Hematopoietic multipotent progenitor cell treated with erythropoietin and hydrocortisone succinate and interleukin-3 and kit ligand, for 4 days (in vitro differentiated cells): ENCODE results near the gene ZNF414.
"Not testable (repeated sequence)": the region's sequence is repeated elsewhere in the genome, so short reads cannot be mapped to it uniquely, and the experiment has no call there.

Source experiments
- DNase-seq: peaks from one replicate; pipeline ENCODE4 v3.0.0-alpha.2; 2015

Gene ZNF414

GRCh38 chr19:8513687-8514504, at the start of gene ZNF414:
Gene ZNF414 (minus strand): TSS chr19:8514167. CDS start chr19:8514046, 121 bp downstream.
- peak; percentile 98 for DNase-seq

GRCh38 chr19:8561075-8561764, 47.3 kb upstream of the ZNF414 start:
- DNase-seq, result no peak

GRCh38 chr19:8558325-8558724, 44.4 kb upstream of the ZNF414 start:
- DNase-seq, result no peak

GRCh38 chr19:8557642-8558238, 43.8 kb upstream of the ZNF414 start:
- DNase-seq, result no peak

GRCh38 chr19:8553729-8554128, 39.8 kb upstream of the ZNF414 start:
- DNase-seq, result not testable (repeated sequence)

- peak; percentile 75 for DNase-seq
Observed at GRCh38 chr19:8552810-8553209, 38.8 kb upstream of the ZNF414 start.

- no peak for DNase-seq
Observed at GRCh38 chr19:8550070-8550469, 36.1 kb upstream of the ZNF414 start.

- no peak for DNase-seq
Observed at GRCh38 chr19:8545743-8546142, 31.8 kb upstream of the ZNF414 start.

- no peak for DNase-seq
Observed at GRCh38 chr19:8544168-8544567, 30.2 kb upstream of the ZNF414 start.

GRCh38 chr19:8539621-8540149, 25.7 kb upstream of the ZNF414 start:
- DNase-seq, result no peak

- no peak for DNase-seq
Observed at GRCh38 chr19:8537099-8537498, 23.1 kb upstream of the ZNF414 start.

- no peak for DNase-seq
Observed at GRCh38 chr19:8536282-8536681, 22.3 kb upstream of the ZNF414 start.

- no peak for DNase-seq
Observed at GRCh38 chr19:8532225-8532624, 18.3 kb upstream of the ZNF414 start.

GRCh38 chr19:8531470-8531869, 17.5 kb upstream of the ZNF414 start:
- no peak for DNase-seq

GRCh38 chr19:8530061-8530679, 16.2 kb upstream of the ZNF414 start:
- no peak for DNase-seq

GRCh38 chr19:8529369-8530006, 15.5 kb upstream of the ZNF414 start:
- DNase-seq, result no peak

- no peak for DNase-seq
Observed at GRCh38 chr19:8528500-8528899, 14.5 kb upstream of the ZNF414 start.

GRCh38 chr19:8526345-8527091, 12.6 kb upstream of the ZNF414 start:
- peak; percentile 57 for DNase-seq

- no peak for DNase-seq
Observed at GRCh38 chr19:8525401-8525684, 11.4 kb upstream of the ZNF414 start.

GRCh38 chr19:8519388-8519787, 5.4 kb upstream of the ZNF414 start:
- DNase-seq, result no peak

GRCh38 chr19:8518536-8518935, 4.6 kb upstream of the ZNF414 start:
- no peak for DNase-seq
